GM19438 (cell line): ENCODE results near the gene BICD1.

Experiments
- ATAC-seq: cut with Tn5 transposase; IDR thresholded peaks from one replicate; pipeline ENCODE4 v1.9.1; 2021; ENCODE audit warnings: low read depth; ENCODE audit not compliant: unreplicated experiment

The BICD1 gene

GRCh38 chr12:32395026-32395425 lies 288.4 kb downstream of the BICD1 start:
- no peak for ATAC-seq

GRCh38 chr12:32397696-32398095 lies 291.0 kb downstream of the BICD1 start:
- ATAC-seq, result no peak

DNA sequence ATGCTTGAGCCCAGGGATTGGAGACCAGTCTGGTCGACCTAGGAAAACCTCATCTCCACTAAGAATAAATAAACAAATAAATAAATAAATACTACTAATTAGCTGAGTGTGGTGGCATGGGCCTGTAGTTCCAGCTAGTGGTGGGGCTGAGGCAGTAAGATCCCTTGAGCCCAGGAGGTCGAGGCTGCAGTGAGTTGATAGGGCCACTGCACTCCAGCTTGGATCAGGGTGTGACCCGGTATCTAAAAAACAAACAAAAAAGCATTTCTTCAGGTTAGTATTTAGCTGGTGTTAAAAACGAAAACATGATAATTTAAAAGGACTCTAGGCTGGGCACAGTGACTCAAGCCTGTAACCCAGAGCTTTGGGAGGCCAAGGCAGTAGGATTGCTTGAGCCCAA lies 291.5 kb downstream of the BICD1 start:
- no peak for ATAC-seq

DNA sequence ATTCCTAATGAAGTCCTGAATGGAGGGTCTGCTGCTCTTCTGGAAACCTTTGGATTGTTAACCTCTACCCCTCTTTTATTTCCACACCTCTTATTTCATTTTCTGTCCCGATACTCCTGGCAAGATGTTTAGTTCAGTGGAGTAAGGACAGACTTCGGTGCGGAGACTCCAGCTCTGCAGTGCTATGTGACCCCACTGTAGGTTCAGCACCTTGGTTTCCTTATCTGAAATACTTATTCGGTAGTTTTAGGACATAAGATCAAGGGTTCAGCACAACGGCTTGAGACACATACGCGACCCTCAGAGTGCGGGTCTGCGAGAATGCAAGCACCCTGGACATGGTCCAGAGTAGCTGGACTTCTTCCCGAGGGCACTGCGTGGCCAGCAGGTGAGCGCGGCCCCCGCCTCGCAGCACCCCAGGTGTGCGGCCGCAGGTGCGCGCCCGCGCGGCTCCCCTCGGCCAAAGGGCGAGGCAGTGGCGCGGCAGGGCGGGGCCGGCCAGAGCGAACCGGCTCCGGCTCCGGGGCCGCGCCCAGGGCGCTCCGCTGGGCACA lies 292.2 kb downstream of the BICD1 start:
- no peak for ATAC-seq

- peak; percentile 88 for ATAC-seq
These were observed 292.9 kb downstream of the BICD1 start, which contains the start of gene FGD4 for GRCh38 chr12:32399370-32400113. Gene FGD4, plus strand, starts transcription at chr12:32399558.

DNA sequence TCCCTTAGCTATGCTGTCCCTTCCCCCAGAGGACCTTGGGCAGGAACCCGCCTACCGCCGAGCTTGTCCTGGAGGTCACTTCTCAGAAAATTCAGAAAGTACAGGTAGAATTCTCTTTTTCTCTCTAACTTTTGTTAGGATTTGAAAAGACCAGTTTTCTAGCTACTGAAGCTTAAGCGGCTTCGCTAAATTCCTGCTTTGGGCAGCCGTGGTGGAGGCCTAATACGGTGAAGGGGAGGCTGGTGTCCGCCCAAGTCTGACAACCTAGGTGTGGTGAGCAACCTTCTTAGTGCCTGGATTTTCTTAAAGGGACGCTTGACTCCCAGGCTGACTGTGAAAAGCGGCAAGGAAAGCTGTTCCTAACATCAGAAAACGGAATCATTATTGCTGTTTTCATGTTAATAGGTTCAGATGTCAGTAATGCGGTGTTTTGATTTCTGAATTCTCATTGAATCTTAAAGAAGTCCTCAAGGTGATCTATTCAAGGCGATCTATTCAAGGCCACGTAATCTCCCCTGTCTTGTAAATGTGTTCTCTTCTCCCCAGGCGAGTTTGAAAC lies 293.5 kb downstream of the BICD1 start:
- ATAC-seq, result peak; percentile 5

GRCh38 chr12:32400866-32401265 lies 294.2 kb downstream of the BICD1 start:
- no peak for ATAC-seq

DNA sequence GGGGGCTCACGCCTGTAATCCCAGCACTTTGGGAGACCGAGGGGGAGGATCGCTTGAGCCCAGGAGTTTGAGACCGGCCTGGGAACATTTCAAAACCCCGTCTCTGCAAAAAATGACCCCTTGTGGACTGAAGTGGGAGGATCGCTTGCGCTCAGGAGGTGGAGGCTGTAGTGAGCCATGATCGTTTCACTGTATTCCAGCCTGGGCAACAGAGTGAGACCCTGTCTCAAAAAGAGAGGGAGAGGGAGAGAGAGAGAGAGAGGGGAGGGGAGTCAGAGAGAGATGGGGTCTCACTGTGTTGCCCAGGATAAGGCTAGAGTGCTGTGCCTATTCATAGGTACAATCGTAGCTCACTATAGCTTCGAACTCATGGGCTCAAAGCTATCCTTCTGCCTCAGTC lies 295.5 kb downstream of the BICD1 start:
- ATAC-seq, result no peak

- no peak for ATAC-seq
These were observed 296.3 kb downstream of the BICD1 start for GRCh38 chr12:32402946-32403345.

- ATAC-seq, result no peak
These were observed 301.1 kb downstream of the BICD1 start for GRCh38 chr12:32407795-32408194.

DNA sequence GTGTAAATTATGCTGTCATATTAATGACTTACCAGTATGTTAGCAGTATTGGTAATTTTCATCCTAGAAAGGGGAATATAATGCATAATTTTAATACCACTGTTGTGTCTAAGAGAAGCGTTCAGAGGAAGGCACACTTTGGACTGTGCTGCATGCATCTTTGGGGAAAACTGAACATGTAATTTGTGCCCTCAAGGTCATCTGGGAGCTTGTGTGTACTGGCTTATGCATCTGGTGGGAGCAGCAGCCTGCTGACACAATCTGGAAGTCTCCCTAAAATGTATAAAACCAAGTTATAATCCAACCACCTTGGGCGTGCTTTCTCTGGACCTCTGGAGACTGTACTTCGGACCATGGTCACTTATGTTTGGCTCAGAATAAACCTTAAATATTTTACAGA lies 306.8 kb downstream of the BICD1 start:
- no peak for ATAC-seq

DNA sequence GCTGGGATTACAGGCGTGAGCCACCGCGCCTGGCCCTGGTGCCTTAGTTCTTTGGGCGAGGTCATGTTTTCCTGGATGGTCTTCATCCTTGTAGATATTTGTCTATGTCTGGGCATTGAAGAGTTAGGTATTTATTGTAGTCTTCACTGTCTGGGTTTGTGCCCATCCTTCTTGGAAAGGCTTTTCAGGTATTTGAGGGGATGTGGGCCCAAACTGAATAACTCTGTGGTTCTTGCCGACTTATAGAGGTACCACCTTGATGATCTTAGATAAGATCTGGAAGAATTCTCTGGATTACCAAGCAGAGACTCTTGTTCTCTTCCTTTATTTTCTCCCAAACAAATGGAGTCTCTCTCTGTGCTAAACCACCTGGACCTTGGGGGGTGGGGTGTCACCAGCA lies 311.6 kb downstream of the BICD1 start:
- no peak for ATAC-seq

DNA sequence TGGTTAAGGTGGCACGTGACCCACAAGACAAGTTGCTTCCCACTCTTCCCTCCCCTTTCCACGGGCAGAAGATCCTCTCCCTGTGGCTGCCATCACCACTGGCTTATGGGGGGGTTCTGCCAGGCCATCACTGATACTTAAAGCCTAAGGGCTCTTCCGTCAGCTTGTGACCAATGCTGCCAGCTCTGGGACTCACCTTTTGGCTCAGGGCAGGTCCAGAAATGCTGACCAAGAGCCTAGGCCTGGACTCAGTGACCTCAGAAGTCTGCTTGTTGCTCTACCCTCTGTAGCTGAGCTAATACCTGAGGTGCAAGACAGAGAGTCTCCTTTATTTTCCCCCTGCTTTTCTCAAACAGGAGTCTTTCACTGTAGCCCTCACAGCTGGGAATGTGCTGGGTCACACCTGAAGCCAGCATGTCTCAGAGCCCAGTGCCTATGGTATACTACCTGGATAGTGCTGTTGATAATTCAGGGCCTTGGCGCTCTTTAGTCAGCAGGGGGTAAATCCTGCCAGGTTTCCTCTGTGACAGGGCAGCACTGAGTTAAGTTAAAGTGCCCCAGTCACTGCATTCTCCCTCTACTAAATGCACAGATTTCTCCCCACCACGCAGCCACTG lies 312.4 kb downstream of the BICD1 start:
- no peak for ATAC-seq

DNA sequence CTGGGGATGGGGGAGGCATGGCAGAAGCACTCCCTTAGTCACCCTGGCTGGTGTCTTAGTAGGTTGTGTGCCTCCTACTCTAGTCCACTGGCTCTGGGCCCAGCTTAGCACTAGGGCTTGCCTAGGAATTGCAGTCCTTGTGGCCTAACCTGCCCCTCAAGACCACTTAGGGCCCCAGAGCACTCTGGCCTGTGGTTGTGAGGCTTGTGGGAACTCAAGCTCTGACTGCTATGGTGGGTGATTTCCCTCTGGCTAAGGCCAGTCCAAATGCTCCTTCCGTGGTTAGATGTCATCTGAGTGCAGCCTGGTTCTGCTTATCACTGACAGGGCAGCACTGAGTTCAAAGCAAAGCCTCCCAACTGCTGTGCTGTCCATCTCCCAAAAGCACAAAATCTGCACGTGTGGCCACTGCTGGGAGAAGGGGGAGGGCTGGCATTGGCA lies 312.9 kb downstream of the BICD1 start:
- ATAC-seq, result no peak

DNA sequence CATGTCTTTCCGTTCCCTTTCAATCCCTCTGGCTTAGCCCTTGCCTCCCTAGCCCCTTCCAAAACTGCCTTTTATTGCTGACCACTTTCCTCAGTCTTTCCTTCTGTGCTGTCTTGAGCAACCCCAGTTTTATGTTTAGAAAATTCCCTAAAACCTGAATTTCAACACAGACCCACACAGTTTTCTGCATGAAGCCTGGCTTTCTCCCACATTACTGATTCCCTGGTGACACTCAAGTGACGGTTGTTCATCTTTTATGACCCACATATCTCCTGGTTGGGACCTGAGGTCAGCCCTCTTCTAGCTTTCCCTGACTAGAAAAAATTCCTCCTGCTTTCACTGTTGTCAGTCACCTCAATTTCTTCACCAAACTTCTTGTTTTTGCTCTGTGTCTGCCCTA lies 313.7 kb downstream of the BICD1 start:
- ATAC-seq, result no peak

GRCh38 chr12:32423559-32423958 lies 316.9 kb downstream of the BICD1 start:
- ATAC-seq, result no peak

DNA sequence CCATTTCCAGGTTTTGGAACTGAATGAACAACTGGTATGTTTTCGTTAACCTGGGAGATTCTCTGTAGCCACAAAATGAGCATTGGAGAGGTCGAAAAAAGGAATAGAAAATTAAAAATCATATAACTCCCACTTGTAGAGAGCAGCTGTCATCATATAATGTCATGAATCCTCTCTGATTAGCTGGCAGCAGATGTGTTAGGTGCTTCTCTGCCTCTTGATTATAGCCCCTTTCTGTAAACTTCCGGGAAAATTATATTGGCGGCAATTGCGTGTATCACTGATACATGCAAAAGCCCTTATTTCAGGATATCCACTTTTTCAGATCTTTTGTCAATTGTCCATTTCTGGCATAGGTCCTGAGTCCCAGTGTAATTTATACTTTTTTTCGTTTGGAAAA lies 324.4 kb downstream of the BICD1 start:
- ATAC-seq, result no peak
